Measurements from ENCODE around the gene FAM118A. TPM values are rescaled to one million over a fixed set of nuclear protein-coding genes. Genes with fewer than 3 reads are reported as not detected.
"Not testable (repeated sequence)": the region's sequence is repeated elsewhere in the genome, so short reads cannot be mapped to it uniquely, and the experiment has no call there.

The FAM118A gene
- total RNA-seq, 1 donor from 2014 or later, result 121 TPM

DNA sequence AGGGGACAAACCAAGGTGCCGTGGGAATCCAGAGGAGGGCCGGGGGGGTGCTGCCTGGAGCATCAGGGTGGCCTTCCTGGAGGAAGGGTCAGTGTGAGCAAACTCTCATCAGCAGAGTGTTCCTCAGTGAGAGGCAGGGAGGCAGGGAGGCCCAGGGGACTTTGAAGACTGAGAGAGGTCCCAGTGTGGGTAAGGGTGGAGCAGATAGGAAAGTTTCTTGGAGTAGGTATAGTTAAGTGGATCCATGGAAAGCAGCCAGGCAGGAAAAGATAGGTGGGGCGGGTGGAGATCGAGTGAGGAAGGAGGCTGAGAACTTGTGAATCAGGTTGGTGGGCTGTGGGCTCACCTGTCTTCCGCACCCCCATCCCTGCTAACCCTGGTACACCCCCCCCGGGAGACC is 15.7 kb upstream of the FAM118A start:
- Mint-ChIP-seq H3K36me3 (no peaks in the 10 kb centered on the region), H3K4me3 (no peak overlapping the region), H3K27ac (no peak overlapping the region), H3K4me1 (ENCODE audit: unreplicated experiment) (no peaks in the 10 kb centered on the region), H3K27me3 (peaks cover 3% of the 10 kb centered on the region), H3K9me3 (no peaks in the 10 kb centered on the region)
- DNase-seq (ENCODE audit: extremely low spot score, unreplicated experiment), result no peak
- TF ChIP-seq, protein P1, sequence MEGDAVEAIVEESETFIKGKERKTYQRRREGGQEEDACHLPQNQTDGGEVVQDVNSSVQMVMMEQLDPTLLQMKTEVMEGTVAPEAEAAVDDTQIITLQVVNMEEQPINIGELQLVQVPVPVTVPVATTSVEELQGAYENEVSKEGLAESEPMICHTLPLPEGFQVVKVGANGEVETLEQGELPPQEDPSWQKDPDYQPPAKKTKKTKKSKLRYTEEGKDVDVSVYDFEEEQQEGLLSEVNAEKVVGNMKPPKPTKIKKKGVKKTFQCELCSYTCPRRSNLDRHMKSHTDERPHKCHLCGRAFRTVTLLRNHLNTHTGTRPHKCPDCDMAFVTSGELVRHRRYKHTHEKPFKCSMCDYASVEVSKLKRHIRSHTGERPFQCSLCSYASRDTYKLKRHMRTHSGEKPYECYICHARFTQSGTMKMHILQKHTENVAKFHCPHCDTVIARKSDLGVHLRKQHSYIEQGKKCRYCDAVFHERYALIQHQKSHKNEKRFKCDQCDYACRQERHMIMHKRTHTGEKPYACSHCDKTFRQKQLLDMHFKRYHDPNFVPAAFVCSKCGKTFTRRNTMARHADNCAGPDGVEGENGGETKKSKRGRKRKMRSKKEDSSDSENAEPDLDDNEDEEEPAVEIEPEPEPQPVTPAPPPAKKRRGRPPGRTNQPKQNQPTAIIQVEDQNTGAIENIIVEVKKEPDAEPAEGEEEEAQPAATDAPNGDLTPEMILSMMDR (conservative IDR thresholded peaks at IDR 0.05), result no peak

DNA sequence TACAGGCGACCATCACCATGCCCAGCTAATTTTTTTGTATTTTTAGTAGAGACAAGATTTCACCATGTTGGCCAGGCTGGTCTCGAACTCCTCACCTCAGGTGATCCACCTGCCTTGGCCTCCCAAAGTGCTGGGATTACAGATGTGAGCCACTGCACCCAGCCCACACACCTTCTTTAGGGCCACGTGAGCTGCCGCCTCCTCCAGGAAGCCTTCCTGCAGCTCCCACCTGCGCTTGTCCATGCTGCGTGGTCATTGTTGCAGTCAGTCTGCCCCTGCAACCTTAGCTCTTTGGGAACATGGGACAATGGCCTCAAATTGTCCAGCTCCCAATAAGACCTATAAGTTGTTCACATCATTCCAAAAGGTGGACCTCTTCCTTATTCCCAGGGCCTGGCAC is 14.7 kb upstream of the FAM118A start:
- not testable (repeated sequence) for H3K9me3 Mint-ChIP-seq; H3K27ac Mint-ChIP-seq; H3K4me3 Mint-ChIP-seq; H3K27me3 Mint-ChIP-seq; H3K36me3 Mint-ChIP-seq; H3K4me1 Mint-ChIP-seq (ENCODE audit: unreplicated experiment); DNase-seq (ENCODE audit: extremely low spot score, unreplicated experiment)

DNA sequence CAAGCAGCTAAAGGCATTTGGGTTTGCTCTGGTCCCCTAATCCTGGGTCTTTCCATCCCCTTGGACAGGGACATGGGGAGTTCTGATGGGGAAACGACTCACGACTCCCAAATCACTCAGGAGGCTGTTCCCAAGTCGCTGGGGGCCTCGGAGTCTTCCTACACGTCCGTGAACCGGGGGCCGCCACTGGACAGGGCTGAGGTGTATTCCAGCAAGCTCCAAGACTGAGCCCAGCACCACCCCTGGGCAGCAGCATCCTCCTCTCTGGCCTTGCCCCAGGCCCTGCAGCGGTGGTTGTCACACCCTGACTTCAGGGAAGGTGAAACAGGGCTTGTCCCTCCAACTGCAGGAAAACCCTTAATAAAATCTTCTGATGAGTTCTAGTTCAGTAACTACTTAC is 14.2 kb upstream of the FAM118A start:
- no peak for DNase-seq (ENCODE audit: extremely low spot score, unreplicated experiment)
- Mint-ChIP-seq H3K27me3 (peaks cover 3% of the 10 kb centered on the region), H3K4me1 (ENCODE audit: unreplicated experiment) (no peaks in the 10 kb centered on the region), H3K36me3 (no peaks in the 10 kb centered on the region), H3K9me3 (no peaks in the 10 kb centered on the region), H3K4me3 (no peak overlapping the region), H3K27ac (no peak overlapping the region)
- TF ChIP-seq, protein P1 (conservative IDR thresholded peaks at IDR 0.05), result no peak

DNA sequence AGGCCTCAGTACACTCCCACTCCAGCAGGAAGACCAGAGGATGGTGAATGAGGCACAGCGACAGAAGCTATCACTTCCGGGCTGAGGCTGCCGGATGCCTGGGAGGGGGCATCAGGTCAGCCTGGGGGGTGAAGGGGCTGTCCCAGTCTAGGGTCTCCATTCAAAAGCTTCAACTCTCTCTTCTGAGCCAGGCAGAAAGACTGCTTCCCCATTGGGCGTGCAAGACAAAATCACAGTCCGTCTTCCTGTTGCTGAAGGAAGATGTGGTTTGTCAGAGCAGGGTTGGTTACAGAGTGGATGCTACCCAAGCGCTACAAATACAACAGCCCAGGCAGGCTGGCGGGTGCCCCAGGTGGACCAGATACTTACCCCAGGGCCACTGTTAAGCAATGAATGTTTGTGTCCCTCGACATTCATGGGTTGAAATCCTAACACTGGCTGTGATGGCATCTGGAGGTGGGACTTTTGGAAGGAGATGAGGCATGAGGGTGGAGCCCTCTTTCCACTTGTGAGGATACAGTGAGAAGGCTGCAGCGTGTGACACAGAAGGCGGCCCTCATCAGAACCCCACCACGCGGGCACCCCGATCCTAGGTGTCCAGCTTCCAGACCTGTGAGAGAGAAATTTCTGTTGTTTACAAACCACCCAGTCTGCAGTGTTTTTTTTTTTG is 13.0 kb upstream of the FAM118A start:
- no peaks in the 10 kb centered on the region for H3K36me3 Mint-ChIP-seq
- DNase-seq (ENCODE audit: extremely low spot score, unreplicated experiment), result no peak
- H3K9me3 Mint-ChIP-seq, result no peaks in the 10 kb centered on the region
- TF ChIP-seq, protein P1 (conservative IDR thresholded peaks at IDR 0.05), result no peak
- no peak overlapping the region for H3K27ac Mint-ChIP-seq
- no peaks in the 10 kb centered on the region for H3K4me1 Mint-ChIP-seq (ENCODE audit: unreplicated experiment)
- H3K27me3 Mint-ChIP-seq, result peaks cover 3% of the 10 kb centered on the region
- H3K4me3 Mint-ChIP-seq, result no peak overlapping the region

DNA sequence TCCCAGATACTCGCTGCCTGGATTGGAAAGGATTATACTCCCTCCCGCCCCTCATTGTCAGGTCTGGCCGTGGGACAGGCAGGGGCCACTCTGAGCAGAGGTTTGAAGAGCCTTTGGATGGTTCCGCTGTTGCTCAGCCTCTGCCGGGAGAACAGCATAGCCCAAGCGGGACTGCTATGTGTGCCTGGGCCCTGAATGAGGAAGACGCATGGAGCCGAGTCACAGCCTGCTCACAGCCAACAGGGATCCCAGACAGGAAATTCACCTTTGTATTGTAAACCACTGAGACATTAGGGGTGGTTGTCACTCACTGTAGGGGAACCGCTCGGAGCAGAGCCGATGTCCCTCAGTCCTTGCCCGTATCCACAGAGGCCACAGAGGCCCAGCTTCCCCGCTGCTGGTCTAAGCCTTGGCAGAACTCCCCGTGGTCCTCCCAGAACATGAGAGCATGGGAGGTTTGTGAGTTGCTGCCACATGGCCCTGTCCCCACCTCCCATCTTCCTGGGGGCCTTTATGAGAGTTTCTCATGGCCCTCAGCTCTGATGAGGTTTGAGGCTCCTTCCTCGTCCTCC is 10.7 kb upstream of the FAM118A start:
- Mint-ChIP-seq H3K4me1 (ENCODE audit: unreplicated experiment) (no peaks in the 10 kb centered on the region), H3K4me3 (no peak overlapping the region), H3K9me3 (no peaks in the 10 kb centered on the region), H3K27ac (no peak overlapping the region), H3K27me3 (peaks cover 3% of the 10 kb centered on the region), H3K36me3 (no peaks in the 10 kb centered on the region)
- TF ChIP-seq, protein P1 (conservative IDR thresholded peaks at IDR 0.05), result no peak
- DNase-seq (ENCODE audit: extremely low spot score, unreplicated experiment), result no peak

DNA sequence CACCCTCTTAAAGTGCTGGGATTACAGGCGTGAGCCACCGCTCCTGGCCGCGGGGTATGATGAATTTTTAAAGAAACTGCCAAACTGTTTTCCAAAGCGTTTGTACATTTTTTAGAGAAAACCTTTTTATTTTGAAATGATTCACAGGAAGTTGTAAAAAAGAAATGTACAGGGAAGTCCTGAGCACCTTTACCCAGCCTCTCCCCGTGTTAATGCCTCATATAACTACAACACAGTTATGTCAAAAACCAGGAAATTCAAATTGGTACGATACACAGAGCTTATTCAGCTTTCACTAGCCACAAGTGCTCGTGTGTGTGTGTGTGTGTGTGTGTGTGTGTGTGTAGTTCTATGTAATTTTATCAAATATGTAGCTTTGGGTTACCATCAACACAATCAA is 7.0 kb upstream of the FAM118A start:
- Mint-ChIP-seq H3K4me1 (ENCODE audit: unreplicated experiment) (peaks cover 5% of the 10 kb centered on the region), H3K36me3 (no peaks in the 10 kb centered on the region), H3K4me3 (no peak overlapping the region), H3K27ac (no peak overlapping the region), H3K27me3 (no peaks in the 10 kb centered on the region), H3K9me3 (no peaks in the 10 kb centered on the region)
- no peak for DNase-seq (ENCODE audit: extremely low spot score, unreplicated experiment)
- TF ChIP-seq, protein P1 (conservative IDR thresholded peaks at IDR 0.05), result no peak
